H1 (cell line): ENCODE results near the gene OOSP3. TPM values are rescaled to one million over a fixed set of nuclear protein-coding genes. Genes with fewer than 3 reads are reported as not detected.

Experiments
- CTCF ChIA-PET: fragments of 300-600 bp; sonication (Branson Sonifier 250); formaldehyde crosslinking; loops from one replicate; lab custom pipeline; 2021; ENCODE audit not compliant: partially characterized antibody; lab: Charles Lee
- POLR2A ChIA-PET: fragments of 300-600 bp; sonication (Branson Sonifier 250); formaldehyde crosslinking; loops from one replicate; lab custom pipeline; 2021; ENCODE audit warnings: inconsistent platforms; ENCODE audit not compliant: partially characterized antibody; lab: Charles Lee
- DNase-seq, 2 experiments: peaks; one replicate each; pipeline versions ENCODE4 v3.0.0 to v3.0.0-alpha.2; 2010 to 2022; ENCODE audit warnings: low spot score in 2 of 2, low read depth in 1 of 2, mixed read lengths in 1 of 2
- FAIRE-seq: peaks from 2 replicates; lab custom pipeline; 2011; peaks lifted over from hg19 to GRCh38; lab: Jason Lieb, UNC
- H2AFZ ChIP-seq: 2 replicates; pipeline ENCODE4 v1.8.1; 2012; ENCODE audit warnings: low read length, inconsistent platforms
- H2AK5ac ChIP-seq: 2 replicates; pipeline ENCODE4 v1.6.1; 2013; ENCODE audit warnings: low read depth, low read length
- H2BK120ac ChIP-seq: replicated peaks from 2 replicates; pipeline ENCODE3; 2013; ENCODE audit warnings: low read depth, low read length, inconsistent platforms
- H2BK12ac ChIP-seq: 2 replicates; pipeline ENCODE4 v1.6.1; 2013; ENCODE audit warnings: low read depth, low read length
- H2BK15ac ChIP-seq: 2 replicates; pipeline ENCODE4 v1.6.1; 2013; ENCODE audit warnings: low read length
- H2BK20ac ChIP-seq: 2 replicates; pipeline ENCODE4 v1.6.1; 2013; ENCODE audit warnings: low read length
- H2BK5ac ChIP-seq: 2 replicates; pipeline ENCODE4 v1.6.1; 2013; ENCODE audit warnings: low read depth, low read length
- H3K14ac ChIP-seq: 2 replicates; pipeline ENCODE4 v1.6.1; 2013; ENCODE audit warnings: inconsistent platforms; ENCODE audit not compliant: insufficient read length
- H3K18ac ChIP-seq: 2 replicates; pipeline ENCODE4 v1.6.1; 2013; ENCODE audit warnings: low read length; ENCODE audit errors: extremely low read depth
- H3K23ac ChIP-seq: 2 replicates; pipeline ENCODE4 v1.6.1; 2013; ENCODE audit warnings: inconsistent platforms; ENCODE audit not compliant: insufficient read length
- H3K23me2 ChIP-seq: 2 replicates; pipeline ENCODE4 v1.6.1; 2013; ENCODE audit warnings: low read depth, low read length
- H3K27ac ChIP-seq: 2 replicates; pipeline ENCODE4 v1.6.1; 2011; ENCODE audit warnings: low read depth, low read length, inconsistent platforms
- H3K27me3 ChIP-seq, 4 experiments: replicated peaks in 1 of 4; 1 replicate in 1 of 4; 2 replicates in 3 of 4; pipeline versions ENCODE4 v1.6.1 to v1.8.1; 2011 to 2013; ENCODE audit warnings: low read length in 3 of 4, mild to moderate bottlenecking in 3 of 4, inconsistent platforms in 2 of 4, mixed read lengths in 2 of 4, moderate library complexity in 1 of 4; ENCODE audit not compliant: control insufficient read depth in 3 of 4, insufficient read depth in 3 of 4; ENCODE audit errors: extremely low read depth in 1 of 4
- H3K36me3 ChIP-seq, 4 experiments: 2 replicates each; pipeline versions ENCODE4 v1.6.1 to v1.8.1; 2011 to 2013; ENCODE audit warnings: mild to moderate bottlenecking in 4 of 4, low read length in 3 of 4, moderate library complexity in 2 of 4, control low read depth in 1 of 4, inconsistent platforms in 1 of 4; ENCODE audit not compliant: insufficient read depth in 4 of 4, control insufficient read depth in 2 of 4
- H3K4ac ChIP-seq: replicated peaks from 2 replicates; pipeline ENCODE3; 2013; ENCODE audit warnings: low read length, low read depth, mixed read lengths, inconsistent platforms; ENCODE audit not compliant: insufficient read length
- H3K4me1 ChIP-seq, 4 experiments: replicated peaks in 1 of 4; 1 replicate in 1 of 4; 2 replicates in 3 of 4; pipeline versions ENCODE4 v1.6.1 to v1.8.1; 2011 to 2013; ENCODE audit warnings: low read length in 3 of 4, inconsistent platforms in 2 of 4, mixed read lengths in 1 of 4; ENCODE audit not compliant: insufficient read depth in 4 of 4, control insufficient read depth in 3 of 4
- H3K4me2 ChIP-seq, 2 experiments: 2 replicates each; pipeline versions ENCODE4 v1.6.1 to v1.8.1; 2011 to 2013; ENCODE audit warnings: low read depth in 2 of 2, low read length in 2 of 2, control low read depth in 1 of 2, inconsistent platforms in 1 of 2, mild to moderate bottlenecking in 1 of 2; ENCODE audit not compliant: insufficient read depth in 1 of 2
- H3K4me3 ChIP-seq, 4 experiments: fragments of 200-600, 300-600 bp in 1 of 4; sonication (generic), shearing (Covaris generic), sonication (Bioruptor Twin) in 1 of 4; 2 replicates each; pipeline versions ENCODE4 v1.5.1 to v1.8.1; 2011 to 2016; ENCODE audit warnings: low read length in 4 of 4, low read depth in 3 of 4, control low read depth in 2 of 4, inconsistent platforms in 2 of 4, mild to moderate bottlenecking in 2 of 4, mixed read lengths in 1 of 4, moderate library complexity in 1 of 4; ENCODE audit not compliant: insufficient read depth in 2 of 4; ENCODE audit errors: extremely low read depth in 1 of 4
- H3K56ac ChIP-seq: replicated peaks from 2 replicates; pipeline ENCODE3; 2013; ENCODE audit warnings: low read depth, mild to moderate bottlenecking, mixed read lengths, low read length, inconsistent platforms; ENCODE audit not compliant: insufficient read length
- H3K79me1 ChIP-seq: 2 replicates; pipeline ENCODE4 v1.6.1; 2013; ENCODE audit warnings: low read depth, low read length, control low read depth
- H3K79me2 ChIP-seq, 2 experiments: 2 replicates each; pipeline versions ENCODE4 v1.6.1 to v1.8.1; 2012 to 2013; ENCODE audit warnings: low read length in 2 of 2, mild to moderate bottlenecking in 2 of 2, inconsistent platforms in 1 of 2; ENCODE audit not compliant: insufficient read depth in 2 of 2, control insufficient read depth in 1 of 2
- H3K9ac ChIP-seq, 4 experiments: replicated peaks in 1 of 4; 1 replicate in 1 of 4; 2 replicates in 3 of 4; pipeline versions ENCODE4 v1.6.1 to v1.8.1; 2011 to 2013; ENCODE audit warnings: low read depth in 3 of 4, low read length in 3 of 4, control low read depth in 2 of 4, mild to moderate bottlenecking in 2 of 4, moderate library complexity in 2 of 4, inconsistent platforms in 1 of 4; ENCODE audit errors: extremely low read depth in 1 of 4
- H3K9me3 ChIP-seq, 2 experiments: 2 replicates each; pipeline versions ENCODE4 v1.6.1 to v1.8.1; 2012 to 2013; ENCODE audit warnings: mild to moderate bottlenecking in 2 of 2, moderate library complexity in 2 of 2, control low read depth in 1 of 2, inconsistent platforms in 1 of 2, low read depth in 1 of 2, low read length in 1 of 2, mixed read lengths in 1 of 2; ENCODE audit not compliant: insufficient read depth in 2 of 2
- H4K20me1 ChIP-seq, 2 experiments: replicated peaks in 1 of 2; 2 replicates each; pipeline versions ENCODE3 to v1.8.1; 2011 to 2013; ENCODE audit warnings: inconsistent platforms in 2 of 2, low read length in 2 of 2, mild to moderate bottlenecking in 1 of 2; ENCODE audit not compliant: insufficient read depth in 2 of 2, control insufficient read depth in 1 of 2
- H4K5ac ChIP-seq: 2 replicates; pipeline ENCODE4 v1.6.1; 2013; ENCODE audit warnings: low read length, low read depth, mixed read lengths, inconsistent platforms; ENCODE audit not compliant: insufficient read length
- H4K8ac ChIP-seq: 2 replicates; pipeline ENCODE4 v1.8.0; 2013; ENCODE audit warnings: mild to moderate bottlenecking, moderate library complexity, low read length, inconsistent platforms; ENCODE audit not compliant: insufficient read depth; ENCODE audit errors: extremely low read depth
- H4K91ac ChIP-seq: replicated peaks from 2 replicates; pipeline ENCODE3; 2013; ENCODE audit warnings: low read length, mixed read lengths, inconsistent platforms; ENCODE audit not compliant: insufficient read length
- CBX5 ChIP-seq: fragments of 300-800, 300-1000 bp; sonication (generic); IDR thresholded peaks from 2 replicates; pipeline ENCODE4 v1.7.1; 2016; ENCODE audit warnings: antibody characterized with exemption, low read length, low read depth
- EP300 ChIP-seq, 2 experiments: IDR thresholded peaks; 1 replicate in 1 of 2; 2 replicates in 1 of 2; pipeline ENCODE4 v1.6.1; 2011 to 2012; ENCODE audit warnings: low read depth in 2 of 2, low read length in 2 of 2, mild to moderate bottlenecking in 2 of 2, borderline replicate concordance in 1 of 2, inconsistent platforms in 1 of 2, moderate library complexity in 1 of 2
- GTF2F1 ChIP-seq: IDR thresholded peaks from 2 replicates; pipeline ENCODE4 v1.6.1; 2012; ENCODE audit warnings: low read depth, low read length, improper control_type of control experiment, borderline replicate concordance
- JUN ChIP-seq: IDR thresholded peaks from 2 replicates; pipeline ENCODE4 v1.6.1; 2011; ENCODE audit warnings: low read depth, mild to moderate bottlenecking, improper control_type of control experiment, low read length
- NANOG ChIP-seq: IDR thresholded peaks from 2 replicates; pipeline ENCODE4 v1.6.1; 2011; ENCODE audit warnings: low read length, low read depth, mild to moderate bottlenecking, inconsistent platforms; ENCODE audit not compliant: insufficient read depth, poor library complexity, severe bottlenecking
- NRF1 ChIP-seq: IDR thresholded peaks from 2 replicates; pipeline ENCODE4 v1.6.1; 2011; ENCODE audit warnings: mild to moderate bottlenecking, low read depth, low read length, improper control_type of control experiment
- RBBP5 ChIP-seq: IDR thresholded peaks from 2 replicates; pipeline ENCODE4 v1.7.1; 2012; ENCODE audit warnings: low read depth, mild to moderate bottlenecking, inconsistent platforms, low read length, moderate library complexity, borderline replicate concordance
- SIRT6 ChIP-seq: IDR thresholded peaks from one replicate; pipeline ENCODE4 v1.7.1; 2012; ENCODE audit warnings: low read length, inconsistent platforms
- SIX5 ChIP-seq: IDR thresholded peaks from 2 replicates; pipeline ENCODE4 v1.6.1; 2011; ENCODE audit warnings: mild to moderate bottlenecking, low read depth, low read length
- WGBS, 2 experiments: shearing (Covaris generic) in 1 of 2; methylation state at CpG; one replicate each; pipeline versions ENCODE4 v1.1.6 to v1.1.7; 2013 to 2015; ENCODE audit warnings: low lambda C conversion rate in 2 of 2, mixed read lengths in 2 of 2, inconsistent platforms in 1 of 2, low coverage in 1 of 2, missing lambda C conversion rate in 1 of 2; ENCODE audit not compliant: insufficient replicate concordance in 2 of 2, insufficient coverage in 1 of 2, insufficient read length in 1 of 2; ENCODE audit errors: extremely low coverage in 1 of 2, missing lambda C conversion rate in 1 of 2; 5-methylcytosine and 5-hydroxymethylcytosine counted together
- polyA plus RNA-seq, 7 experiments: library from polyadenylated mRNA; depleted of rRNA in 3 of 7; stranded (reverse) in 5 of 7; unstranded in 2 of 7; fragments of >200 nt in 5 of 7; fragments of 200-250 nt in 2 of 7; gene quantifications; 1 replicate in 5 of 7; 2 replicates in 1 of 7; 4 replicates in 1 of 7; pipeline versions ENCODE4 v1.2.1 to v1.2.3, GENCODE V29; 2011 to 2013; ENCODE audit warnings: missing spikeins in 2 of 7, mixed read lengths in 2 of 7
- total RNA-seq: library from RNA; stranded (reverse); fragmentation: NEBNext Ultra II Directional; extraction: Animal tissue kit (Norgen Biotek cat#: 25700); gene quantifications from 2 replicates; pipeline ENCODE4 v1.2.1, GENCODE V29; 2021
- TF ChIP-seq, protein P1 (sequence below): IDR thresholded peaks from 2 replicates; pipeline ENCODE4 v1.6.1; 2011; ENCODE audit warnings: low read length, improper control_type of control experiment
- TF ChIP-seq, protein P2 (sequence below): IDR thresholded peaks from 2 replicates; pipeline ENCODE4 v1.6.1; 2012; ENCODE audit warnings: low read length, inconsistent platforms

The OOSP3 gene
- total and polyA plus RNA-seq, 2 of the 8 experiments (the other 6 are each of a cell fraction or from before 2014, with no cell fraction given), result not detected

DNA sequence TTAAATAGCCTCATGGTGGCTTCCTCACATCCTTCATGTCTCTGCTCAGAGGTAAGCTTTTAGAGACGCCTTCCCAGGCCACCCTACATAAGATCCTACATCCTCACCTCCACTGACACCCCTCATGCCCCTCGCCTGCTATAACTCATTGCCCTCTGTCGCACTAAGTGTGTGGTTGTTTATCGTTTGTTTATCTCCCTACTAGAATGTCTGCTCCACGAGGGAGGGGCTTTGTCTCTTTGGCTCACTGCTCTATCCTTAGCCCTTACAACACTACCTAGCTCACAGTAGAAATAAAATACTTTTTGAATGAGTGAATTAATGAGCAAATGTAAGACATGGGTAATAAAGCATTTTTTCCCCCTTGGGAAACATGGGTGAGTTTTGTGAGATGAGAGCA, 32.0 kb upstream of the OOSP3 start:
- CTCF ChIA-PET, result interaction anchor here (3.6 kb wide), 1 partner anchor 24 kb away, joined by 8 read pairs; no protein-coding TSS in a partner anchor
- H3K9me3 ChIP-seq, result 0 out of 4 replicates have a peak, but pooled peaks cover 0 to 4% of the 10 kb centered on the region in 2 experiments
- TF ChIP-seq JUN, result no peak
- TF ChIP-seq SIX5, result no peak
- no peak for TF ChIP-seq RBBP5
- TF ChIP-seq GTF2F1, result no peak
- no peak for TF ChIP-seq EP300 (IDR thresholded peaks at IDR 0.05; ENCODE audit: borderline replicate concordance in 1 of 2, low read depth in 2 of 2, low read length in 2 of 2)
- no peak for TF ChIP-seq NANOG
- no peak for TF ChIP-seq CBX5
- TF ChIP-seq NRF1, result no peak
- TF ChIP-seq, protein P1, sequence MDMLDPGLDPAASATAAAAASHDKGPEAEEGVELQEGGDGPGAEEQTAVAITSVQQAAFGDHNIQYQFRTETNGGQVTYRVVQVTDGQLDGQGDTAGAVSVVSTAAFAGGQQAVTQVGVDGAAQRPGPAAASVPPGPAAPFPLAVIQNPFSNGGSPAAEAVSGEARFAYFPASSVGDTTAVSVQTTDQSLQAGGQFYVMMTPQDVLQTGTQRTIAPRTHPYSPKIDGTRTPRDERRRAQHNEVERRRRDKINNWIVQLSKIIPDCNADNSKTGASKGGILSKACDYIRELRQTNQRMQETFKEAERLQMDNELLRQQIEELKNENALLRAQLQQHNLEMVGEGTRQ, result no peak
- TF ChIP-seq SIRT6, result no peak
- TF ChIP-seq, protein P2, sequence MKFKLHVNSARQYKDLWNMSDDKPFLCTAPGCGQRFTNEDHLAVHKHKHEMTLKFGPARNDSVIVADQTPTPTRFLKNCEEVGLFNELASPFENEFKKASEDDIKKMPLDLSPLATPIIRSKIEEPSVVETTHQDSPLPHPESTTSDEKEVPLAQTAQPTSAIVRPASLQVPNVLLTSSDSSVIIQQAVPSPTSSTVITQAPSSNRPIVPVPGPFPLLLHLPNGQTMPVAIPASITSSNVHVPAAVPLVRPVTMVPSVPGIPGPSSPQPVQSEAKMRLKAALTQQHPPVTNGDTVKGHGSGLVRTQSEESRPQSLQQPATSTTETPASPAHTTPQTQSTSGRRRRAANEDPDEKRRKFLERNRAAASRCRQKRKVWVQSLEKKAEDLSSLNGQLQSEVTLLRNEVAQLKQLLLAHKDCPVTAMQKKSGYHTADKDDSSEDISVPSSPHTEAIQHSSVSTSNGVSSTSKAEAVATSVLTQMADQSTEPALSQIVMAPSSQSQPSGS, result no peak

More for the DNA sequence above, 32.0 kb upstream of the OOSP3 start:
- no peak for DNase-seq
- Histone ChIP-seq H2BK12ac (no peak overlapping the region), H4K8ac (no peak overlapping the region; the same call in 1 of the 2 replicates), H3K23me2 (no peaks in the 10 kb centered on the region), H3K56ac (no peak overlapping the region), H2BK15ac (no peak overlapping the region), H4K91ac (no peak overlapping the region), H3K4ac (no peak overlapping the region), H2BK20ac (no peak overlapping the region), H3K4me3 (no peak overlapping the region), H2BK5ac (no peak overlapping the region), H3K79me2 (no peaks in the 10 kb centered on the region), H3K79me1 (no peaks in the 10 kb centered on the region), H2AK5ac (no peak overlapping the region), H2AFZ (0 out of 2 replicates have a peak overlapping the region, but pooled peaks have one; percentile 5), H2BK120ac (no peak overlapping the region), H3K9ac (no peak overlapping the region), H3K4me2 (no peak overlapping the region), H4K5ac (no peak overlapping the region), H3K4me1 (peaks cover 0 to 4% (median 2%) of the 10 kb centered on the region in 4 experiments; a peak in 3 of 7 replicates), H3K36me3 (no peaks in the 10 kb centered on the region), H3K27me3 (no peaks in the 10 kb centered on the region), H3K14ac (no peak overlapping the region), H4K20me1 (no peaks in the 10 kb centered on the region), H3K23ac (no peak overlapping the region), H3K27ac (no peak overlapping the region), H3K18ac (no peak overlapping the region)
- POLR2A ChIA-PET, result no interaction called here
- no peak for FAIRE-seq
- WGBS, 2 experiments, result 87% methylated on average over 5 of the region's 5 CpGs; no CpG with 5 or more reads in 1 of the 2 experiments
